GM10847 (cell line): Measurements from ENCODE around the gene HSPE1.
A peak's percentile ranks its signal among the peaks of the same experiment; 100 is the strongest.

Source experiments
- POLR2A ChIP-seq: IDR thresholded peaks from 2 replicates; pipeline ENCODE4 v1.6.1; 2011; ENCODE audit not compliant: insufficient read length; ENCODE audit errors: extremely low read depth

Gene HSPE1

GRCh38 chr2:197499594-197500502 lies at the start of gene HSPE1, which contains the start of gene HSPD1:
HSPE1 (plus strand) TSS chr2:197500379; CDS start chr2:197500437, 58 bp downstream.
HSPD1 (minus strand) TSS chr2:197499840; CDS start chr2:197498848, 992 bp downstream.
- TF ChIP-seq POLR2A, result peak; percentile 96

DNA sequence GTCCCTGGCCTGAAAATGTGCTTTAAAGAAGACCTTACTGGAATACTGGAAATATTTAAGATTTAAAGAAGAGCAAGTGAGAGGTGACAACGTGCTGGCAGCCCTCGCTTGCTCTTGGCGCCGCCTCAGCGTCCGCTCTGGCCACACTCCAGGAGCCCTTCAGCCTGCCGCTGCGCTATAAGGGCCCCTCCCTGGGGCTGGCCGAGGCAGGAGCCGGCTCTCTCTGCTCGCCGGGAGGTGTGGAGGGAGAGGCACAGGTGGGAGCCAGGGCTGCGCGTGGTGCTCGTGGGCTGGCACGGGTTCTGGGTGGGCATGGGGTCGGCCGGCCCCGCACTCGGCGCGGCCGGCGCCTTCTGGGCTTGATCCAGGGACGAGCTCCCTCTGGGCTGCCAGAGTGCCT lies 49.7 kb upstream of the HSPE1 start:
- TF ChIP-seq POLR2A, result no peak

DNA sequence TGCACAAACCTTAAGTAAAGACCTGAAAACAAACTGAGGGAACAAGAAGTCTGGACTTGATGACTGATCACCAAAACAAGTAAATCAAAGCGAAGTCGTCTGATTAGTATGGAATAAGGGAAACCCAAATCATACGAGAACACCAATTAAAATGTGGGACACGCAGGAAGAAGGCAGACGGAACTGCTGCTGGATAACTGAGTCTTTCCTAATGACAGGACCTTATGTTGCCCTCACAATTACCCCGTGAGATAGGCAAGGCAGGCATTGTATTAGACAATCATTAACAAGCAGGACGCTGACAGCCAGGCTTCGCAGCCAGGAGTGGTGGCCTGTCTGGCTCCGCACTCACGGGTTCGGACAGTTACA lies 47.4 kb upstream of the HSPE1 start:
- peak; percentile 49 for TF ChIP-seq POLR2A

GRCh38 chr2:197453123-197453913 lies 46.9 kb upstream of the HSPE1 start, which contains the start of gene COQ10B:
COQ10B (plus strand) TSS chr2:197453552; CDS start chr2:197453561, 9 bp downstream.
- peak; percentile 28 for TF ChIP-seq POLR2A

GRCh38 chr2:197453914-197454398 lies 46.2 kb upstream of the HSPE1 start:
- TF ChIP-seq POLR2A, result no peak

DNA sequence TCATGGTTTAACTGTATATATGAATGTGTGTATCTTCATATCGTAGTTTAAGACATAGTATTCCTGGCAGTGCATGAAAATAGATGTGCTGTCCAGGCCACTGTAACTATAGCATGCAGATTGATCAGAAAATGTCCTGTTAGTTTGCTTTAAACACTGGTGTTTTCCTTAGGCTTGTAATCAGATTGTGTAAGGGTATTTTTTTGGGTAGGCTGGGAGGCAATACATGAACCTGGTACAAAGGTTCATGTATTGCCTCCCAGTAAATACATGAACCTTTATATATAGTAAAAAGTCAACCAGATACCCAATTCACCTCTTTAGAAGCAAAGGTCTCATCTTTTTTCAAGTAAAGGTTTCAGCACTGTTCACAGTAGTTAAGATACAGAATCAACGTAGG lies 45.3 kb upstream of the HSPE1 start:
- no peak for TF ChIP-seq POLR2A

- no peak for TF ChIP-seq POLR2A
Measured at GRCh38 chr2:197455428-197455827, 44.8 kb upstream of the HSPE1 start.

- TF ChIP-seq POLR2A, result no peak
Measured at GRCh38 chr2:197460649-197461048, 39.5 kb upstream of the HSPE1 start.

DNA sequence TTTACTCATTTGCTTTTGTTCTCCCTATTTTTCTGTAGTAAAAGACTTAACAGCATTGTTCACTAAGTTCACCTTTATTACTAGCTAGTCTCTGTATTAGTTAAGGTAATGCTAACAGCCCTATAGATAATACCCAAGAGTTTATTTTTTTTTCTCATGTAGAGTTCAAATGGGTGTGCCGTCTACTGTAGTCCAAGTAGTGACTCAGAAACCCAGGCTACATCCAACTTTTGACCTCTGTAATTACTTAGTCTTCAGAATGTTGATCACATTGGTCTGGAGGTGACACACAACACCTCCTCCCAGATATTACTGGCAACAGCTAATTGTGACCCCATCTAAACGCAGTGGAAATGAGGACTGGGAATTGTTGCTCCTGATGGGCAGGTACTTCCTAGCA lies 39.1 kb upstream of the HSPE1 start:
- TF ChIP-seq POLR2A, result no peak

- no peak for TF ChIP-seq POLR2A
Measured at GRCh38 chr2:197464175-197464574, 36.0 kb upstream of the HSPE1 start.

- TF ChIP-seq POLR2A, result no peak
Measured at GRCh38 chr2:197472166-197472565, 28.0 kb upstream of the HSPE1 start.

GRCh38 chr2:197477797-197478196 lies 22.4 kb upstream of the HSPE1 start:
- TF ChIP-seq POLR2A, result no peak

- TF ChIP-seq POLR2A, result no peak
Measured at GRCh38 chr2:197480165-197481036, 19.8 kb upstream of the HSPE1 start.

- no peak for TF ChIP-seq POLR2A
Measured at GRCh38 chr2:197486175-197486574, 14.0 kb upstream of the HSPE1 start.

DNA sequence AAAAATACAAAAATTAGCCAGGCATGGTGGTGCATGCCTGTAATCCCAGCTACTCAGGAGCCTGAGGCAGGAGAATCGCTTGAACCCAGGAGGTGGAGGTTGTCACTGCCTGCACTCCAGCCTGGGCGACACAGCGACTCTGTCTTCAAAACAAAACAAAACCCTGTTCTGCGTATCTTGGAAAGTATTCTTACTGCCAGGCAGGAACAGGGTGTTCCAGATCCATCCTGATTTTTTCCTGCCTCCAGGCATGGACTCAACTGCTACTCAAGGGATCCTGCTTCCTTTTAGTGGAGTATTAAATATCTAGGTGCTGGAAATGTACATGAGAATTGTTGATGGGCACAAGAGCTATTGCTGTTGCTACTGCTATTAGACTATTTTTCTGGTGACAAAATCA lies 12.8 kb upstream of the HSPE1 start:
- TF ChIP-seq POLR2A, result no peak
